T-cell (primary cell): Measurements from ENCODE around the gene CNKSR3. TPM values are rescaled to one million over a fixed set of nuclear protein-coding genes. Genes with fewer than 3 reads are reported as not detected.

Experiments used
- ATAC-seq, 4 experiments: fragments of 200-7000 bp in 3 of 4; fragments of 150-1000 bp in 1 of 4; cut with Tn5 transposase; replicated peaks in 1 of 4; 1 replicate in 3 of 4; 2 replicates in 1 of 4; pipeline ENCODE4 v1.10.0; 2021; ENCODE audit warnings: moderate library complexity in 3 of 4, mild to moderate bottlenecking in 2 of 4, moderate number of reproducible peaks in 1 of 4
- CTCF ChIA-PET, 2 donors: fragments of 300-600 bp; sonication (Branson Sonifier 250); formaldehyde crosslinking; loops; one replicate each; lab custom pipeline; 2022; ENCODE audit warnings: antibody characterized with exemption in 2 of 2; lab: Charles Lee
- POLR2A ChIA-PET, 2 donors: fragments of 300-600 bp; sonication (Branson Sonifier 250); formaldehyde crosslinking; loops; one replicate each; lab custom pipeline; 2022; ENCODE audit warnings: antibody characterized with exemption in 2 of 2; lab: Charles Lee
- DNase-seq, 35 experiments: peaks; one replicate each; pipeline versions ENCODE4 v3.0.0 to v3.0.0-alpha.2; 2013 to 2023
- H3K27ac ChIP-seq: one replicate; pipeline ENCODE4 v1.5.1; 2013; ENCODE audit warnings: low read length
- H3K27me3 ChIP-seq, 2 experiments: replicated peaks in 1 of 2; 1 replicate in 1 of 2; 2 replicates in 1 of 2; pipeline versions ENCODE4 v1.6.1 to v1.7.0; 2013; ENCODE audit warnings: low read length in 1 of 2, mixed read lengths in 1 of 2; ENCODE audit not compliant: control insufficient read depth in 2 of 2, insufficient read depth in 2 of 2; ENCODE audit errors: extremely low read depth in 1 of 2
- H3K36me3 ChIP-seq, 2 donors: 1 replicate in 1 of 2; 2 replicates in 1 of 2; pipeline versions ENCODE4 v1.6.1 to v1.7.0; 2013; ENCODE audit warnings: low read length in 1 of 2; ENCODE audit not compliant: control insufficient read depth in 2 of 2, insufficient read depth in 1 of 2; ENCODE audit errors: extremely low read depth in 1 of 2
- H3K4me1 ChIP-seq, 2 experiments: 1 replicate in 1 of 2; 2 replicates in 1 of 2; pipeline versions ENCODE4 v1.6.1 to v1.7.0; 2013; ENCODE audit warnings: low read length in 2 of 2, mixed read lengths in 1 of 2; ENCODE audit not compliant: insufficient read depth in 2 of 2, control insufficient read depth in 1 of 2; ENCODE audit errors: extremely low read depth in 1 of 2
- H3K4me3 ChIP-seq, 2 donors: 1 replicate in 1 of 2; 2 replicates in 1 of 2; pipeline versions ENCODE4 v1.5.1 to v1.7.0; 2013; ENCODE audit warnings: mild to moderate bottlenecking in 2 of 2, low read length in 1 of 2, moderate library complexity in 1 of 2; ENCODE audit not compliant: control insufficient read depth in 1 of 2; ENCODE audit errors: extremely low read depth in 1 of 2
- H3K9me3 ChIP-seq: 2 replicates; pipeline ENCODE4 v1.7.0; 2013
- H3K27ac Mint-ChIP-seq, 2 donors: one replicate each; pipeline ENCODE4 v1.8.0; 2020 to 2021; ENCODE audit warnings: mild to moderate bottlenecking in 2 of 2, mixed read lengths in 2 of 2
- H3K27me3 Mint-ChIP-seq, 2 donors: one replicate each; pipeline ENCODE4 v1.8.0; 2021 to 2022; ENCODE audit warnings: mixed read lengths in 2 of 2
- H3K36me3 Mint-ChIP-seq: one replicate; pipeline ENCODE4 v1.8.0; 2021; ENCODE audit warnings: mixed read lengths
- H3K4me1 Mint-ChIP-seq, 3 donors: one replicate each; pipeline ENCODE4 v1.8.0; 2020 to 2022; ENCODE audit warnings: mixed read lengths in 3 of 3, mild to moderate bottlenecking in 1 of 3
- H3K4me3 Mint-ChIP-seq, 3 donors: one replicate each; pipeline ENCODE4 v1.8.0; 2020 to 2022; ENCODE audit warnings: mild to moderate bottlenecking in 3 of 3, mixed read lengths in 3 of 3, moderate library complexity in 3 of 3
- H3K9me3 Mint-ChIP-seq, 3 donors: one replicate each; pipeline ENCODE4 v1.8.0; 2020 to 2022; ENCODE audit warnings: mixed read lengths in 3 of 3
- WGBS: methylation state at CpG from one replicate; pipeline ENCODE4 v1.1.5; 2013; ENCODE audit warnings: missing lambda C conversion rate; ENCODE audit not compliant: insufficient coverage; 5-methylcytosine and 5-hydroxymethylcytosine counted together
- total RNA-seq, 35 experiments: library from RNA in 6 of 35; stranded (reverse) in 6 of 35; fragments of 120-200 nt in 1 of 35; gene quantifications; one replicate each; pipeline versions ENCODE4 v1.2.1 to v1.2.4 and lab custom pipeline; 2013 to 2026

The CNKSR3 gene
- total RNA-seq, 5 donors from 2014 or later (not counting 1 experiment from before 2014, with no cell fraction given): 0.05 to 0.35 (median 0.20) TPM

DNA sequence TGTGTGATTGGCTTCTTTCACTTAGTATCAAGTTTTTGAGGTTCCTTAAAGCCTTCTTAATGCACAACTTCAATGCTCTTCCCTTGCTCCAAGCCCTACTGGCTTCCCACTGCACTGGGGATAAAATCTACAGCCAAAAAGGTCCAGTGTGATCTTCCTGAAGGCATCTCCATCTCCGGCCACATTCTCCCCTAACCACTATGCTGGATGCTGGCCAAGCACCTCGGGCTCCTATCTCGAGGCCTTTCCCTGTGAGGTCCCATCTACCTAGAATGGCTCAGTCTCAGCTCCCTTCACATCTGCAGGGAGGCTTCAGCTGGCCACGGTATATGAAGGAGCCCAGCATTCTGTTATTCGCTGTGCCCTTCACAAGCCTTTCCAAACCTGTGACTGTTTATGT lies 48.1 kb downstream of the CNKSR3 start:
- Mint-ChIP-seq H3K4me3 (no peak overlapping the region), H3K4me1 (peaks cover 4 to 6% (median 6%) of the 10 kb centered on the region in 3 donors), H3K27ac (no peak overlapping the region), H3K27me3 (peaks cover 0 to 5% of the 10 kb centered on the region in 2 donors), H3K36me3 (no peaks in the 10 kb centered on the region), H3K9me3 (no peaks in the 10 kb centered on the region)
- ChIA-PET POLR2A (no interaction called here), CTCF (no interaction called here)
- Histone ChIP-seq H3K27me3 (peaks cover 0 to 6% of the 10 kb centered on the region in 2 experiments), H3K36me3 (no peaks in the 10 kb centered on the region), H3K4me3 (no peak overlapping the region), H3K27ac (no peak overlapping the region), H3K4me1 (no peaks in the 10 kb centered on the region), H3K9me3 (no peaks in the 10 kb centered on the region)
- WGBS: 62% methylated on average over 5 of the region's 5 CpGs
- ATAC-seq (no peak), DNase-seq (no peak)

DNA sequence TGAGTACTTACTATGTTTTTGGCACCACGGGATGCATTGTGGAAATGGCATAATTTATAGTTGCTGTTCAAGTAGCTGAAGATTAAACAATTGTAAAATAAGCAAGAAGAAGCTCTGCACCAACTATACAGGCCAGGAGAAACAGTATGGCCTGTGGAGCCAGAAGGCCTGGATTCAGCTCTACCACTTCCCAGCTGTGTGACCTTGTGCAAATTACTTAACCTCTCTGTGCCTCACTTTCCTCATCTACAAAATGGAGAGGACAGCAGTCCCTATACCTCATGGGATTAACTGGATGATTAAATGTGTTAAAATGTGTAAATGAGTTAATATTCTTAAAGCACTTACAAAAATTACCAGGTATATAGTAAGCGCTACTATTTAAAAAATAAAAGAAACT lies 49.1 kb downstream of the CNKSR3 start:
- DNase-seq (no peak), ATAC-seq (no peak)
- no CpG with 5 or more reads among the region's 2 CpGs for WGBS
- Mint-ChIP-seq H3K36me3 (no peaks in the 10 kb centered on the region), H3K27ac (no peak overlapping the region), H3K27me3 (peaks cover 0 to 5% of the 10 kb centered on the region in 2 donors), H3K4me1 (peaks cover 4 to 6% (median 6%) of the 10 kb centered on the region in 3 donors), H3K9me3 (no peaks in the 10 kb centered on the region), H3K4me3 (no peak overlapping the region)
- Histone ChIP-seq H3K36me3 (no peaks in the 10 kb centered on the region), H3K9me3 (no peaks in the 10 kb centered on the region), H3K27me3 (peaks cover 0 to 6% of the 10 kb centered on the region in 2 experiments), H3K27ac (no peak overlapping the region), H3K4me1 (no peaks in the 10 kb centered on the region), H3K4me3 (no peak overlapping the region)
- POLR2A ChIA-PET: interaction anchor here in 1 of 2 donors (0.6 kb wide), 1 partner anchor 791 kb away, joined by 3 read pairs; no protein-coding TSS in a partner anchor
- CTCF ChIA-PET: interaction anchor here in 1 of 2 donors (0.9 kb wide), 1 partner anchor 340 kb away, joined by 3 read pairs; no protein-coding TSS in a partner anchor

DNA sequence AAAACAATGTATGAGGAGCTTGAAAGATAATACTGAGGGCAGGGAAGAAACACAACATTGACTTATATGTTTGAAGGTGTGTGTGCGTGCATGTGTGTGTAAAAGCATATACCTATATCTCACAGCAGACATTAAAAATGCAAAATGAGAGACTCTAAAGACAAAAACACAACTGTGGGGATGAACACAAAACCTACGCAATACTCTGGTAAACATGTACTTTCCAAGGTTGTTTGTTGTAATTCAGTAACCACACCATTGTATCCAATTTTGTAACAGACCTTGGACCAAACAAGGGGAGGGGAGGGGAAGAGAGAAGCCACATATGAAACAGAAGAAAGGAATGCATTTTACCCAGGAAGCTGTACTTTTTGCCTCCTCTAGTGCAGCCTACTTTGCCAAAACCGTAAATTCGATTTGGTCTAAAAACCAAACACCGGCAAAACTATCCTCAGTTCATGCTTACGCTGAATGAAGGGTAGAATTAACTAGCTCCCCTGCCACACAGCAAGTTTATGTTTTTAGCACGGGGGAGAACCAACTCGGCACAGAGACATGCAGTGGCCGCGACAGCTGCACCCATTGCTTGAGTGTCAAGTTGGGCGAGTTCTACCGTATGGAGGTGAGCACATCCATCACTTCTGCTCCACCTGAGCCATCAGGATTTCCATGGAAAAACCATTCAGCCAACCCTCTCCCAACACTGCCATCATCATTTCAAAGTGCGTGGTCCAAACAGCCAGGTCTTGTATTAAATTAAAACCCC lies 50.0 kb downstream of the CNKSR3 start:
- H3K4me3 ChIP-seq: no peak overlapping the region
- ChIA-PET CTCF (no interaction called here), POLR2A (no interaction called here)
- no peaks in the 10 kb centered on the region for H3K4me1 ChIP-seq
- no peak overlapping the region for H3K4me3 Mint-ChIP-seq
- H3K27ac ChIP-seq: no peak overlapping the region
- peaks cover 0 to 6% of the 10 kb centered on the region in 2 experiments for H3K27me3 ChIP-seq
- H3K9me3 Mint-ChIP-seq: no peaks in the 10 kb centered on the region
- no peak overlapping the region for H3K27ac Mint-ChIP-seq
- peaks cover 0 to 5% of the 10 kb centered on the region in 2 donors for H3K27me3 Mint-ChIP-seq
- H3K4me1 Mint-ChIP-seq: peaks cover 4 to 6% (median 6%) of the 10 kb centered on the region in 3 donors
- H3K36me3 ChIP-seq: no peaks in the 10 kb centered on the region
- ATAC-seq: no peak
- H3K9me3 ChIP-seq: no peaks in the 10 kb centered on the region
- WGBS: 91% methylated on average over 8 of the region's 13 CpGs
- no peaks in the 10 kb centered on the region for H3K36me3 Mint-ChIP-seq
- no peak for DNase-seq

DNA sequence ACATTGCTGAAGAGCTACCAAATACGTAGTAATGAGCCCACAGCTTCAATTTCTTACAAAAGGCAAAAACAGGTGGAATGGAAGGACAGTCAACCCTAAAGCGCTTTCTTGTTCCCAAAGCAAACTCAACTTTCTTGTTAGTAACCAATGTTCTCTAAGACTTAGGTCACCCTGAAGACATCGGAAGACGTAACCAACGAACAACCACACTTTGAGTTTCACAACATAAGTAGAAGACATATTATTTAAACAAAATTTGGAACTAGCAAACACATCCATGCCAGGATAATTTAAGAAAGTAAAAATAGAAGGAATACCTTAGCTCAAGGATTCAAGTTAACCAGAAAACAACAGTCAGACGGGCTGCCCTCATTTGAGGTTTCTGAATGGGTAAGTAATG lies 51.0 kb downstream of the CNKSR3 start:
- peaks cover 0 to 5% of the 10 kb centered on the region in 2 donors for H3K27me3 Mint-ChIP-seq
- 83% methylated on average over 1 of the region's 6 CpGs for WGBS
- peaks cover 4 to 6% (median 6%) of the 10 kb centered on the region in 3 donors for H3K4me1 Mint-ChIP-seq
- Histone ChIP-seq H3K4me3 (no peak overlapping the region), H3K27ac (no peak overlapping the region), H3K36me3 (no peaks in the 10 kb centered on the region), H3K27me3 (peaks cover 0 to 6% of the 10 kb centered on the region in 2 experiments), H3K4me1 (no peaks in the 10 kb centered on the region), H3K9me3 (no peaks in the 10 kb centered on the region)
- H3K36me3 Mint-ChIP-seq: no peaks in the 10 kb centered on the region
- DNase-seq (no peak), ATAC-seq (no peak)
- POLR2A ChIA-PET: no interaction called here
- CTCF ChIA-PET: no interaction called here
- no peaks in the 10 kb centered on the region for H3K9me3 Mint-ChIP-seq
- H3K4me3 Mint-ChIP-seq: no peak overlapping the region
- no peak overlapping the region for H3K27ac Mint-ChIP-seq

DNA sequence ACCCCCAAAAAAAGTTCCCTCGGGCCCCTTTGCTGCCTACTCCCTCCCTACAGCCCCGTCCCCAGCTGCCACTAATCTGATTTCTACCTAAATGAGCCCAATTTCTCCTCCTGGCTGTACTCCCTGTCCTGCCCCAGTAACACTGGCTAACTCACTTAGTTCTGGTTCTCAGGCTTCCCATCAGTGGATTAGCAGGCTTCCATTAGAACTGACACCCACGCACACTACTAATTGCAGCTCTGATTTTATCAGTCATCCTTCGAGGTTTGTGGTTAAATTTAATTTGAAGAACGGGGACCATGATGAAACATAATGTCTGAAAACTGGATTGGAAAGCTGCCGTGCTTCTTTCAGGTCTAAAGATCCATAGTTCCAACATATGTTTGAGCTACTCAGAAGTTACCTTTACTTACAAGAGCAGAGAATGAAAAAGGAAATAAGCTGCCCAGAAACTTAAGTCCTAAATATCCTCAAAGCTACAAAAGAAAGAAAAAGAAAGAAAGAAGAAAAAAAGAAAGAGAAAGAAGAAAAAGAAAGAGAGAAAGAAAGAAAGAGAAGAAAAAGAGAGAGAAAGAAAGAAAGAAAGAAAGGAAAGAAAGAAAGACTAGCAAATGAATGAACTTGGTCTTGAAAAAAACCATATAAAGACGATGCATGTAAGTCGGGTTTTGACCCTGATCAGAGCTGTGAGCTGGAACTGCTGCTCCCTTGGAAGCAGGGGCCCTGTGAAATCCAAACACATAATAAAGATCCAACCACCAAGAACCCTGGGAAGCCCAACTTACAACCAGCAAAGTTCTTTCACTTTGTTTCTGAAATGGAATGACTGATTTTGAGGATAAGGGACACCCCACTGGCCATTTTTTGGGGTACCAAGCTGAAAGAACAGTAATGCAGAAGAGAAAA lies 51.7 kb downstream of the CNKSR3 start:
- H3K27ac Mint-ChIP-seq: no peak overlapping the region
- H3K9me3 Mint-ChIP-seq: no peaks in the 10 kb centered on the region
- Histone ChIP-seq H3K27ac (no peak overlapping the region), H3K36me3 (no peaks in the 10 kb centered on the region), H3K4me3 (no peak overlapping the region), H3K27me3 (peaks cover 0 to 6% of the 10 kb centered on the region in 2 experiments), H3K9me3 (no peaks in the 10 kb centered on the region), H3K4me1 (no peaks in the 10 kb centered on the region)
- H3K36me3 Mint-ChIP-seq: no peaks in the 10 kb centered on the region
- 83% methylated on average over 2 of the region's 8 CpGs for WGBS
- POLR2A ChIA-PET: no interaction called here
- DNase-seq: no peak
- H3K4me3 Mint-ChIP-seq: no peak overlapping the region
- peaks cover 0 to 5% of the 10 kb centered on the region in 2 donors for H3K27me3 Mint-ChIP-seq
- no peak for ATAC-seq
- peaks cover 4 to 6% (median 6%) of the 10 kb centered on the region in 3 donors for H3K4me1 Mint-ChIP-seq
- CTCF ChIA-PET: interaction anchor here in 1 of 2 donors (0.6 kb wide), 1 partner anchor 678 kb away, joined by 6 read pairs; no protein-coding TSS in a partner anchor

DNA sequence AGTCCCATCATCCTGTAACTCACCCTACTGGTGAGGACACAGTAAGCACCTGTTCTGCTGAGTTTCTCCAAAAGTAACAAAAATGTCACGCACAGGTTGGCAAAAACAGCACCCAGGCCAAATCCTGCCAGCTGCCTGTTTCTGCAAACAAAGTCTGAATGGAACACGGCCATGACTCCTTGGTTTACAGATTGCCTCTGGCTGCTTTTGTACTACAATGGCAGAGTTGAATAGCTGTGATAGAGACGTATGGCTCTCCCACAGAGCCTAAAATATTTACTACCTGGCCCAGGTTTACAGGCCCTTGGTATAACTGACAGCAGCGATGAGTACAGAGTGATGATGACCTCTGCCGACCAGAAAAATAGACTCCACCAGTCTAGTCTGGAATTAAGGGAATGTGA lies 52.6 kb downstream of the CNKSR3 start:
- Mint-ChIP-seq H3K9me3 (no peaks in the 10 kb centered on the region), H3K4me3 (no peak overlapping the region), H3K27me3 (peaks cover 0 to 5% of the 10 kb centered on the region in 2 donors), H3K36me3 (no peaks in the 10 kb centered on the region), H3K27ac (no peak overlapping the region), H3K4me1 (peaks cover 4 to 6% (median 6%) of the 10 kb centered on the region in 3 donors)
- ATAC-seq (no peak), DNase-seq (no peak)
- H3K27me3 ChIP-seq: peaks cover 0 to 4% of the 10 kb centered on the region in 2 experiments
- CTCF ChIA-PET: no interaction called here
- H3K9me3 ChIP-seq: no peaks in the 10 kb centered on the region
- no peaks in the 10 kb centered on the region for H3K4me1 ChIP-seq
- 95% methylated on average over 2 of the region's 5 CpGs for WGBS
- H3K27ac ChIP-seq: no peak overlapping the region
- POLR2A ChIA-PET: no interaction called here
- no peaks in the 10 kb centered on the region for H3K36me3 ChIP-seq
- no peak overlapping the region for H3K4me3 ChIP-seq
